ENCODE measurements around the gene VAC14. TPM values are rescaled to one million over a fixed set of nuclear protein-coding genes. Genes with fewer than 3 reads are reported as not detected.

The VAC14 gene
- total RNA-seq, 1 experiment from 2014 or later: 35.3 TPM

DNA sequence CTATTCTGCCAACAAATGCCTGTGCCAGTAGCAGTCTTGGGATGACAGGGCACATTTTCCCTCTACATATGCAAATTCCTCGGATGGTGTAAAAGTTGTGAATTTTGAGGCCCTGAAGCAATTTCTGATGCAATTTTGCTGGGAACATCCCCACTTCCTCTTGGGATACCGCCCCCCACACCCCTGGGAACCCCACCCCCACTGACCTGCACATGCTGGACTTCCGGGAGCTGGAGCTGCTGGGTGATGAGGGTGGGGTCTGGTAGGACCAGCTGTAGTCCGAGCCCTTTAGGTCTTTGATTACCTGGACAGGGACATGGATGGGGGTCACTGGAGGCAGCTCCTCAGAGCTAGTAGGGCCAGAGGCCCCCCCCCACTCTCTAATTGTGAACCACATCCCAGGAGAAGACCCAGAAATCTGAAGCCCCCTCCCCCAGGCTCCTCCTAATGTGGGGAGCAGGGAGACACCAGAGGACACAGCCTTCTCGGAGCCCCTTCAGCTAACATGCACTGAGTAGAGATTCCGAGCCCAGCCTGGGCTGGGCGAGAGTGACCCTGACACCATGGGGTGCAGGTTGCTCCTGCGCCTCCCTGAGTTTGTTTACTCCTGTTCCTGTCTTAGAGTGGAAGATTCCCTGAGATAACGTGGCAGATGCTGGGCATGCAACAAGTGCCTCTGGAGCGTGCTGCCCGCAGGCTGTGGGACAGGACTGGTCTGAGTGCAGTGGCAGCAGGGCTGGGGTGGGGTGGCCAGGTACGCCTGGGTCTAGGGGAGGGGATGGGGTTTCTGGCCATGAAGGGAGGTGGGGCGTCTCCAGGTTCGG is 124.1 kb downstream of the VAC14 start:
- Histone ChIP-seq H2AFZ (ENCODE audit: low read depth, low read length, poor library complexity, severe bottlenecking) (no peak overlapping the region), H3K4me3 (replicated peaks in 1 of 2; ENCODE audit: low read depth in 1 of 2, low read length in 2 of 2) (no peak overlapping the region), H3K9me2 (ENCODE audit: insufficient read depth) (no peaks in the 10 kb centered on the region), H3K27ac (ENCODE audit: low read depth, low read length) (no peak overlapping the region), H3K36me3 (ENCODE audit: control insufficient read depth in 1 of 2, insufficient read depth in 2 of 2, low read length in 2 of 2) (peaks cover 30% of the 10 kb centered on the region in 2 experiments; a peak in 3 of 4 replicates), H3K79me2 (ENCODE audit: insufficient read depth, low read length) (peaks cover 18% of the 10 kb centered on the region), H3K27me3 (ENCODE audit: insufficient read depth, low read length) (no peaks in the 10 kb centered on the region), H3K4me1 (ENCODE audit: control insufficient read depth in 1 of 2, insufficient read depth in 2 of 2, low read length in 2 of 2) (no peaks in the 10 kb centered on the region), H3K9me3 (ENCODE audit: control insufficient read depth in 1 of 2, insufficient read depth in 1 of 2, low read depth in 1 of 2, low read length in 2 of 2) (no peaks in the 10 kb centered on the region), H3K9ac (ENCODE audit: low read length) (no peak overlapping the region), H4K20me1 (ENCODE audit: insufficient read depth) (no peaks in the 10 kb centered on the region), H3K4me2 (ENCODE audit: low read length) (no peak overlapping the region)
- ChIA-PET CTCF (no interaction called here), RAD21 (ENCODE audit: low non-redundant PET in 1 of 2, low total read pairs in 2 of 2, uncharacterized antibody in 2 of 2, unreplicated experiment in 2 of 2) (no interaction called here), POLR2A (no interaction called here)
- intact Hi-C loops (cut with micrococcal nuclease): no loop called here
- DNase-seq (ENCODE audit: low read depth, low spot score): no peak
- TF ChIP-seq EZH2phosphoT487 (IDR thresholded peaks at IDR 0.05; ENCODE audit: borderline replicate concordance) (no peak), FOSL1 (IDR thresholded peaks at IDR 0.05; ENCODE audit: low read depth) (no peak), ZFX (IDR thresholded peaks at IDR 0.05) (no peak), POLR2A (IDR thresholded peaks at IDR 0.05; ENCODE audit: borderline replicate concordance, extremely low read depth, insufficient read depth, insufficient read length) (no peak), ZNF274 (IDR thresholded peaks at IDR 0.05; ENCODE audit: low read depth, low read length) (no peak), RAD21 (IDR thresholded peaks at IDR 0.05; ENCODE audit: low read depth) (no peak), EGR1 (IDR thresholded peaks at IDR 0.05; ENCODE audit: low read depth) (no peak), SIN3A (IDR thresholded peaks at IDR 0.05; ENCODE audit: low read depth) (no peak)
- BruUV-seq (replicated peaks): no TSS peak
- ATAC-seq: no peak

DNA sequence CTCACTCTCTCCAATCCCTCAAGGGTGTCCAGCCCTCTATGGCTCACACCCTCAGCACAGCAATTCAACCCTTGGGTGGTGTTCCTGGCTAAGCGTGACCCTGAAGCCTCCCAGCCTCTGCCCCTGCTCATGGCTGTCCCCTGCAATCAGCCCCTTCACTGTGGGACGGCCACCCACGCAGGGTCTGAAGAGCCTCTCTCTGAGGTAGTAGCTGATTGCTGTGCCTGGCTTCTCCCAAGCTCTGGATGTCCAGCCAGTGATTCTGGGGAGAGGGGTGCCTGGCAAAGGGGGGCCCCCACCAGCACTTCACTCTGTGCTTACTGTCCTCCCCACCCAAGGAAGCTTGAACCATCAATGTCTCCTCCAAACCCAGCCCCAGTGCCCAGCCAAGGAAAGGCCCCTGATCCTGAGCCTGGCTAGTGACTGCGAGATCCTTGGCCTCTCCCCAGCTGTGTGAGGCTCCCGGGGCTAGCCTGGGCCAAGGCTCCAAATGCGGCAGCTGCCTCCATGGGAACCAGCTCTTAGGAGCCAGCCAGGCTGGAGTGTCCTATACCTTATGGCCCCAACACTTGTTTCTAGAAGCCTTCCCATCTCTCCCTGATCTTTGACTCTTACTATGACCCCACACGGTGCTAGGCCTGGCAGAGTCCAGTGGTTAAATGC is 125.0 kb downstream of the VAC14 start:
- DNase-seq (ENCODE audit: low read depth, low spot score) (no peak), ATAC-seq (no peak)
- no peak overlapping the region for H3K27ac ChIP-seq (ENCODE audit: low read depth, low read length)
- POLR2A ChIA-PET: no interaction called here
- H3K4me1 ChIP-seq (ENCODE audit: control insufficient read depth in 1 of 2, insufficient read depth in 2 of 2, low read length in 2 of 2): no peaks in the 10 kb centered on the region
- no peak overlapping the region for H3K4me3 ChIP-seq (replicated peaks in 1 of 2; ENCODE audit: low read depth in 1 of 2, low read length in 2 of 2)
- RAD21 ChIA-PET (ENCODE audit: low non-redundant PET in 1 of 2, low total read pairs in 2 of 2, uncharacterized antibody in 2 of 2, unreplicated experiment in 2 of 2): no interaction called here
- no peak overlapping the region for H3K4me2 ChIP-seq (ENCODE audit: low read length)
- CTCF ChIA-PET: interaction anchor here (0.6 kb wide), 1 partner anchor 222 kb away, joined by 3 read pairs; no protein-coding TSS in a partner anchor
- H3K9me2 ChIP-seq (ENCODE audit: insufficient read depth): no peaks in the 10 kb centered on the region
- H3K79me2 ChIP-seq (ENCODE audit: insufficient read depth, low read length): peaks cover 9% of the 10 kb centered on the region; the same call in 1 of the 2 replicates
- TF ChIP-seq EZH2phosphoT487 (IDR thresholded peaks at IDR 0.05; ENCODE audit: borderline replicate concordance): no peak
- TF ChIP-seq JUND (IDR thresholded peaks at IDR 0.05): no peak
- TF ChIP-seq ZFX (IDR thresholded peaks at IDR 0.05): no peak
- no peak for TF ChIP-seq YY1 (IDR thresholded peaks at IDR 0.05; ENCODE audit: extremely low read depth, insufficient replicate concordance, low read depth, low read length)
- TF ChIP-seq TCF7L2 (IDR thresholded peaks at IDR 0.05; ENCODE audit: borderline replicate concordance, extremely low read depth, insufficient read depth, insufficient read length): no peak
- no peak for TF ChIP-seq REST (IDR thresholded peaks at IDR 0.05; ENCODE audit: low read depth)
- H3K9me3 ChIP-seq (ENCODE audit: control insufficient read depth in 1 of 2, insufficient read depth in 1 of 2, low read depth in 1 of 2, low read length in 2 of 2): no peaks in the 10 kb centered on the region
- H2AFZ ChIP-seq (ENCODE audit: low read depth, low read length, poor library complexity, severe bottlenecking): no peak overlapping the region
- BruUV-seq (replicated peaks): no TSS peak
- no peaks in the 10 kb centered on the region for H3K27me3 ChIP-seq (ENCODE audit: insufficient read depth, low read length)
- intact Hi-C loops (cut with micrococcal nuclease): no loop called here
- H3K36me3 ChIP-seq (ENCODE audit: control insufficient read depth in 1 of 2, insufficient read depth in 2 of 2, low read length in 2 of 2): peaks cover 33 to 36% of the 10 kb centered on the region in 2 experiments; a peak in 3 of 4 replicates
- H4K20me1 ChIP-seq (ENCODE audit: insufficient read depth): no peaks in the 10 kb centered on the region
- H3K9ac ChIP-seq (ENCODE audit: low read length): no peak overlapping the region
